ENCODE data around the gene SPATA19. TPM values are rescaled to one million over a fixed set of nuclear protein-coding genes. Genes with fewer than 3 reads are reported as not detected.

The SPATA19 gene
- total RNA-seq, 1 donor from 2014 or later, result not detected

DNA sequence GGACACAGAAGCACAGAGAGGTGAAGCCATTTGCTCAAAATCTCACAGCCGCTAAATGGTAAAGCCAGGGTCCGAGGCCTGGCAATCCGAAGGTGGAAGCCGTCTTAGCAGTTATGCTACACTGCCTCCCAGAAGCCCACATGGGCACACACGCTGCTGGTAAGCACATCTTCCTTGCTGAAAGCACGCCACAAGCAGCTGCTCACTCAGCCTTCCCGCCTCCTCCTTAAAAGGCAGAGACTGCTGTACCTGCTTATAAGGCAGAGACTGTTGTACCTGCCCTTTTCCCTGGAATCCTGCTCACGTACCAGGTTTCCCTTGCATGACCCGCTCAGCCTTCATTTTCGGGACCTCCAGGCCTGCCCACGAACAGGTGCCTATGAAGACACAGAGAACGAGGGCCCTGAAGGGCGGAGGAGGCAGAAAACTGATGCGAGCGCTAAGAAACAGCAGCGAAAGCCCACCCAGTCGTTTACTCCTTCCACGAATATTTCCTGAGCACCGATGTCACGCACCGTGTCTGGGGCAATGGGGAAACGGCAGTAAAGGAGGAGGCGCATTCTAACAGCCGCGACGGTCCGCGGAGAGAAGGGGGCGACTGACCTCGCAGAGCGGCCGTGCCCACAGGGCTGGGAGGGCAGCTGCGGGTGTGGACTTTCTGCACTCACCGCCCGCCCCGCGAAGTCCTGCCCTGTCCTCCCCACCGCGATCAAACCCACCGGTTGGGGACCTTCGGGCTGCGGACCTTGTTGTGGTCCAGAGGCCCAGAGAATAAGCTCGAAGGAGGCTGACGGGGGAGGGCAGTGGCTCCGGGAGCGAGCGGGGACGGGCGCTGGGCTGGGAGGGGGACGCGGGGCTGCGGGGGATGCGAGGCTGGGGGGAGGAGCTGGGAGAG, 13.0 kb downstream of the SPATA19 start:
- no peaks in the 10 kb centered on the region for H3K36me3 Mint-ChIP-seq (ENCODE audit: low read depth)
- intact Hi-C loops (cut with micrococcal nuclease), result no loop called here
- TF ChIP-seq CTCF (IDR thresholded peaks at IDR 0.05), result no peak
- no peak for ATAC-seq (ENCODE audit: low read depth)
- H3K4me3 Mint-ChIP-seq, result no peak overlapping the region
- H3K9me3 Mint-ChIP-seq, result no peaks in the 10 kb centered on the region
- H3K27me3 Mint-ChIP-seq, result peaks cover 6% of the 10 kb centered on the region
- ChIA-PET POLR2A (no interaction called here), CTCF (no interaction called here)
- DNase-seq, result no peak
- no peak overlapping the region for H3K27ac Mint-ChIP-seq
- H3K4me1 Mint-ChIP-seq, result no peaks in the 10 kb centered on the region

GRCh38 chr11:133830931-133831907, 14.1 kb downstream of the SPATA19 start:
- Mint-ChIP-seq H3K4me3 (no peak overlapping the region), H3K9me3 (no peaks in the 10 kb centered on the region), H3K27me3 (peaks cover 6% of the 10 kb centered on the region), H3K27ac (no peak overlapping the region), H3K36me3 (ENCODE audit: low read depth) (no peaks in the 10 kb centered on the region), H3K4me1 (no peaks in the 10 kb centered on the region)
- intact Hi-C loops (cut with micrococcal nuclease), result no loop called here
- TF ChIP-seq CTCF (IDR thresholded peaks at IDR 0.05), result no peak
- ChIA-PET POLR2A (no interaction called here), CTCF (no interaction called here)
- DNase-seq (no peak), ATAC-seq (ENCODE audit: low read depth) (no peak)

DNA sequence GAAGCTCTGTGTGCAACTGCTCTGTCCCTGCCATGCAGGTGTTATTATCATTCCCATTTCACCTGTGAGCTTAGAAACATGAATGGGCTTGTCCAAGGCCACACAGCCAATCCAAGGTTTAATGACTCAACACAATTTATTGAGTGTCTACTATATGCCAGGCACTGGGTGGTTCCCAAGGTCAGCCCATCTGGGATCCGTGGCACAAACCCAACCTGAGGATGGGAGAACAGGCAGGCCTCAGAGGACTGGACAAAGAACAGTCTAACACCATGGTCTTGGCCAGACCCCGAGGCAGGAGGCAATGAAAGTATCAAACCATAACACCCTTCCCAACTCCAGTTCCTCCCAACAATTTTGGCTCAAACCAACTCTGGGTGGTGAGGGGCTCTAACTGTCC, 15.7 kb downstream of the SPATA19 start:
- H3K36me3 Mint-ChIP-seq (ENCODE audit: low read depth), result no peaks in the 10 kb centered on the region
- DNase-seq (no peak), ATAC-seq (ENCODE audit: low read depth) (no peak)
- H3K27ac Mint-ChIP-seq, result no peak overlapping the region
- CTCF ChIA-PET, result no interaction called here
- intact Hi-C loops (cut with micrococcal nuclease), result no loop called here
- peaks cover 3% of the 10 kb centered on the region for H3K27me3 Mint-ChIP-seq
- no peaks in the 10 kb centered on the region for H3K9me3 Mint-ChIP-seq
- no peak overlapping the region for H3K4me3 Mint-ChIP-seq
- no peak for TF ChIP-seq CTCF (IDR thresholded peaks at IDR 0.05)
- POLR2A ChIA-PET, result no interaction called here
- H3K4me1 Mint-ChIP-seq, result no peaks in the 10 kb centered on the region

- no peaks in the 10 kb centered on the region for H3K36me3 Mint-ChIP-seq (ENCODE audit: low read depth)
- intact Hi-C loops (cut with micrococcal nuclease), result no loop called here
- no peak overlapping the region for H3K4me3 Mint-ChIP-seq
- ChIA-PET POLR2A (no interaction called here), CTCF (no interaction called here)
- H3K4me1 Mint-ChIP-seq, result no peaks in the 10 kb centered on the region
- no peak for ATAC-seq (ENCODE audit: low read depth)
- H3K27ac Mint-ChIP-seq, result no peak overlapping the region
- TF ChIP-seq CTCF (IDR thresholded peaks at IDR 0.05), result no peak
- DNase-seq, result no peak
- no peaks in the 10 kb centered on the region for H3K9me3 Mint-ChIP-seq
- H3K27me3 Mint-ChIP-seq, result peaks cover 3% of the 10 kb centered on the region
Observed at GRCh38 chr11:133828871-133829270, 16.4 kb downstream of the SPATA19 start.

DNA sequence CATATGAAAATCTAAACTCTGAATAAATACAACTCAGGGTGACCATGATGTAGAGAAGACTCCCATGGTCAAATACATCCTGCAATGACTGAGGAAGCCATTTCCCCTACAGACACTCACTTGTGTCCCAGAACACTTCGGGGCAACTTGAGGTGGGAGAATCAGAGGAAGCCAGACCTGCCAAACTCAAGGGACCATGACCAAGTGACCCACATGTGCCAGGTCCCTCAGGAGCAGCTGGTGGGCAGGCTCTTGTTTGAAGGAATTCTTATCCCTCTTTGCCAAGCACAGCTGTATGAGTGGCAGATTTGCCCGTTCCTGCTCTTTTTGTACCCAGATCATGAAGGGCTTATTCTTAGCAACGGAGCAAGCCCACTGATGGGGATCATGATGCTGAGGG, 17.8 kb downstream of the SPATA19 start:
- POLR2A ChIA-PET, result no interaction called here
- no peak for DNase-seq
- Mint-ChIP-seq H3K27me3 (peaks cover 3% of the 10 kb centered on the region), H3K36me3 (ENCODE audit: low read depth) (no peaks in the 10 kb centered on the region), H3K4me3 (no peak overlapping the region), H3K27ac (no peak overlapping the region), H3K9me3 (no peaks in the 10 kb centered on the region), H3K4me1 (no peaks in the 10 kb centered on the region)
- no peak for ATAC-seq (ENCODE audit: low read depth)
- CTCF ChIA-PET, result no interaction called here
- intact Hi-C loops (cut with micrococcal nuclease), result no loop called here
- no peak for TF ChIP-seq CTCF (IDR thresholded peaks at IDR 0.05)

All from activated B cell treated with CpG ODN at 0.5 μM for 24 hours (primary cell).